HepG2 (cell line): ENCODE results near the gene CALML6. TPM values are rescaled to one million over a fixed set of nuclear protein-coding genes. Genes with fewer than 3 reads are reported as not detected.

Experiments
- ARNT ChIP-seq: fragments of 450-650 bp; IDR thresholded peaks from 2 replicates; pipeline ENCODE4 v1.6.1; 2017
- BRD4 ChIP-seq: sonication (generic); formaldehyde crosslinking; IDR thresholded peaks from 2 replicates; pipeline ENCODE4 v1.4.0; 2020; ENCODE audit warnings: missing genetic modification reagents
- DR1 ChIP-seq: sonication (generic); formaldehyde crosslinking; IDR thresholded peaks from 2 replicates; pipeline ENCODE4 v1.8.0; 2021; ENCODE audit warnings: mild to moderate bottlenecking, missing genetic modification reagents, inconsistent platforms
- ESRRA ChIP-seq: sonication (generic); formaldehyde crosslinking; IDR thresholded peaks from 2 replicates; pipeline ENCODE4 v1.5.1; 2020; ENCODE audit warnings: mild to moderate bottlenecking, low read depth, missing genetic modification reagents
- FIP1L1 ChIP-seq: fragments of 200-400 bp; formaldehyde crosslinking; IDR thresholded peaks from 2 replicates; pipeline ENCODE4 v1.6.1; 2018; ENCODE audit warnings: low read depth, mild to moderate bottlenecking, low read length, moderate library complexity, borderline replicate concordance; ENCODE audit not compliant: insufficient read depth
- GFI1 ChIP-seq: sonication (generic); formaldehyde crosslinking; IDR thresholded peaks from 2 replicates; pipeline ENCODE4 v1.5.0; 2020; ENCODE audit warnings: missing genetic modification reagents, mild to moderate bottlenecking, borderline replicate concordance
- KDM3A ChIP-seq: IDR thresholded peaks from 2 replicates; pipeline ENCODE4 v1.6.1; 2018; ENCODE audit warnings: low read depth, missing compliant biosample characterization
- KLF16 ChIP-seq, 2 experiments: sonication (generic) in 1 of 2; formaldehyde crosslinking in 1 of 2; IDR thresholded peaks; 2 replicates each; pipeline versions ENCODE4 v1.6.1 to v1.8.0; 2016 to 2023; ENCODE audit warnings: missing genetic modification reagents in 2 of 2, missing compliant biosample characterization in 1 of 2
- MTA1 ChIP-seq: sonication (generic); formaldehyde crosslinking; IDR thresholded peaks from 2 replicates; pipeline ENCODE4 v1.4.0; 2020; ENCODE audit warnings: missing genetic modification reagents, mild to moderate bottlenecking, borderline replicate concordance
- PAWR ChIP-seq: sonication (generic); formaldehyde crosslinking; IDR thresholded peaks from 2 replicates; pipeline ENCODE4 v1.4.0; 2020; ENCODE audit warnings: missing genetic modification reagents, mild to moderate bottlenecking, borderline replicate concordance
- PCBP1 ChIP-seq: fragments of 200-400 bp; formaldehyde crosslinking; IDR thresholded peaks from 2 replicates; pipeline ENCODE4 v1.6.1; 2017; ENCODE audit warnings: mild to moderate bottlenecking, low read depth, low read length, borderline replicate concordance
- PHF8 ChIP-seq: sonication (generic); formaldehyde crosslinking; IDR thresholded peaks from 2 replicates; pipeline ENCODE4 v1.5.0; 2020; ENCODE audit warnings: missing genetic modification reagents
- PRPF4 ChIP-seq: fragments of 200-400 bp; formaldehyde crosslinking; IDR thresholded peaks from 2 replicates; pipeline ENCODE4 v1.6.1; 2016; ENCODE audit warnings: low read length, low read depth; ENCODE audit not compliant: poor library complexity, severe bottlenecking
- TEAD2 ChIP-seq: sonication (generic); formaldehyde crosslinking; IDR thresholded peaks from 2 replicates; pipeline ENCODE4 v1.9.0; 2021; ENCODE audit warnings: missing genetic modification reagents
- THAP11 ChIP-seq: IDR thresholded peaks from 2 replicates; pipeline ENCODE4 v1.6.1; 2016; ENCODE audit warnings: missing biosample characterization, missing genetic modification reagents
- YY1 ChIP-seq: IDR thresholded peaks from 2 replicates; pipeline ENCODE4 v1.6.1; 2011; ENCODE audit warnings: low read length, low read depth, moderate library complexity, mild to moderate bottlenecking; ENCODE audit not compliant: insufficient read depth, insufficient replicate concordance
- ZMAT3 ChIP-seq: sonication (generic); formaldehyde crosslinking; conservative IDR thresholded peaks from 2 replicates; pipeline ENCODE4 v1.7.0; 2021; ENCODE audit warnings: missing genetic modification reagents
- polyA plus RNA-seq, 8 experiments: library from polyadenylated mRNA; depleted of rRNA in 3 of 8; stranded (reverse) in 7 of 8; unstranded in 1 of 8; fragments of >200 nt; fragmentation: Illumina TruSeq in 4 of 8; extraction: Trizol in 4 of 8; gene quantifications; 2 replicates each; pipeline versions ENCODE4 v1.2.1 to v1.2.3, GENCODE V29; 2011 to 2016; ENCODE audit warnings: low read depth in 4 of 8, missing spikeins in 1 of 8, mixed read lengths in 1 of 8; ENCODE audit not compliant: insufficient read depth in 1 of 8
- total RNA-seq, 5 experiments: library from RNA; depleted of rRNA; stranded (reverse); fragments of >200 nt; fragmentation: Illumina TruSeq; extraction: Trizol; gene quantifications; 2 replicates each; pipeline ENCODE4 v1.2.3, GENCODE V29; 2016; ENCODE audit warnings: low read depth in 1 of 5
- TF ChIP-seq, protein P1 (sequence below): conservative IDR thresholded peaks from 2 replicates; pipeline ENCODE4 v1.6.1; 2018; ENCODE audit warnings: missing genetic modification reagents
- TF ChIP-seq, protein P2 (sequence below): sonication (generic); formaldehyde crosslinking; IDR thresholded peaks from 2 replicates; pipeline ENCODE4 v1.4.0; 2020; ENCODE audit warnings: missing genetic modification reagents, borderline replicate concordance
- TF ChIP-seq, protein P3 (sequence below): sonication (generic); formaldehyde crosslinking; IDR thresholded peaks from 2 replicates; pipeline ENCODE4 v1.4.0; 2020; ENCODE audit warnings: missing genetic modification reagents
- TF ChIP-seq, protein P4 (sequence below): sonication (generic); formaldehyde crosslinking; IDR thresholded peaks from 2 replicates; pipeline ENCODE4 v1.9.0; 2022; ENCODE audit warnings: low read depth, missing genetic modification reagents

The CALML6 gene
- total and polyA plus RNA-seq, 2 of the 13 experiments (the other 11 are each of a cell fraction or from before 2014, with no cell fraction given) = 0.11 to 0.12 TPM

DNA sequence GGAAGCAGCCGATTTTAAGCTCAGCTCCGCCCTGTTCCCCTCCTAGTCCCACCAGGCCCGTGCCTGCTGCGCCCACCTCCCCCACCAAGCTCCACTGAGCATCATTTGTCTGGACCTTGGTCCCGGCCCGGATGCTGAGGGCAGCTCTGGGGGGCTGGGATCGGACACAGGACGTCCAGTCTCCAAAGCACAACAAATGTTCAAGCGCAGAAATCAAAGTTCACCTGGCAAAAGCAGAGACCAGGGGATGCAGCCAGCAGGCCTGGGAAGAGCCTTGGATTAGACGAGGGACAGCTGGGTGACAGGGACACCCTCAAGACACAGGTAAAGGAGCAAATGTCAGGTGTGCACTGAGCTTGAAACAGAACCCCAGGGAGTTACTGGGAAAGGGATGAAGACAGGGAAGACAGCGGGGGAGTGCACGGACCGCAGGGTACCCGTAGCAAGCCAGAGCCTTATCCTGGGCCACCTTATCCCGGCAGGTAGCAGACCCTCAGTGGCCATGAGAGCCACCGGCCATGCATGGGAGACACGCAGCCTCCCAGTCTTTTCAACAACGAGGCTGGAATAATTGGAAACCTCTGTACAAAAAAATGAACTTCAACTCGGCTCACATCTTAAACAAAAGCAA is 26.3 kb downstream of the CALML6 start (continued):
- TF ChIP-seq KDM3A (CRISPR knock-in tag) (peak; percentile 79), PHF8 (CRISPR knock-in tag) (peak; percentile 48; the same call in 1 of the 2 replicates), DR1 (CRISPR knock-in tag) (peak; percentile 44; the same call in 1 of the 2 replicates), TEAD2 (CRISPR knock-in tag) (no peak), PAWR (CRISPR knock-in tag) (no peak), ESRRA (peak; percentile 76), ARNT (no peak), ZMAT3 (CRISPR knock-in tag) (no peak; the same call in none of the 2 replicates), KLF16 (CRISPR knock-in tag; IDR thresholded peaks at IDR 0.05) (peak in 1 of 2 experiments; percentile 36; a peak in 1 of 4 replicates), BRD4 (CRISPR knock-in tag) (peak; percentile 41; the same call in 1 of the 2 replicates), FIP1L1 (no peak), YY1 (peak; percentile 34), THAP11 (CRISPR knock-in tag) (peak; percentile 45; the same call in 1 of the 2 replicates), PRPF4 (peak; percentile 64), MTA1 (CRISPR knock-in tag) (peak; percentile 87; the same call in 1 of the 2 replicates), GFI1 (CRISPR knock-in tag) (peak; percentile 88), PCBP1 (no peak)
- TF ChIP-seq, protein P1, sequence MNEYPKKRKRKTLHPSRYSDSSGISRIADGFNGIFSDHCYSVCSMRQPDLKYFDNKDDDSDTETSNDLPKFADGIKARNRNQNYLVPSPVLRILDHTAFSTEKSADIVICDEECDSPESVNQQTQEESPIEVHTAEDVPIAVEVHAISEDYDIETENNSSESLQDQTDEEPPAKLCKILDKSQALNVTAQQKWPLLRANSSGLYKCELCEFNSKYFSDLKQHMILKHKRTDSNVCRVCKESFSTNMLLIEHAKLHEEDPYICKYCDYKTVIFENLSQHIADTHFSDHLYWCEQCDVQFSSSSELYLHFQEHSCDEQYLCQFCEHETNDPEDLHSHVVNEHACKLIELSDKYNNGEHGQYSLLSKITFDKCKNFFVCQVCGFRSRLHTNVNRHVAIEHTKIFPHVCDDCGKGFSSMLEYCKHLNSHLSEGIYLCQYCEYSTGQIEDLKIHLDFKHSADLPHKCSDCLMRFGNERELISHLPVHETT (CRISPR knock-in tag) = peak; percentile 62; the same call in 1 of the 2 replicates
- TF ChIP-seq, protein P2, sequence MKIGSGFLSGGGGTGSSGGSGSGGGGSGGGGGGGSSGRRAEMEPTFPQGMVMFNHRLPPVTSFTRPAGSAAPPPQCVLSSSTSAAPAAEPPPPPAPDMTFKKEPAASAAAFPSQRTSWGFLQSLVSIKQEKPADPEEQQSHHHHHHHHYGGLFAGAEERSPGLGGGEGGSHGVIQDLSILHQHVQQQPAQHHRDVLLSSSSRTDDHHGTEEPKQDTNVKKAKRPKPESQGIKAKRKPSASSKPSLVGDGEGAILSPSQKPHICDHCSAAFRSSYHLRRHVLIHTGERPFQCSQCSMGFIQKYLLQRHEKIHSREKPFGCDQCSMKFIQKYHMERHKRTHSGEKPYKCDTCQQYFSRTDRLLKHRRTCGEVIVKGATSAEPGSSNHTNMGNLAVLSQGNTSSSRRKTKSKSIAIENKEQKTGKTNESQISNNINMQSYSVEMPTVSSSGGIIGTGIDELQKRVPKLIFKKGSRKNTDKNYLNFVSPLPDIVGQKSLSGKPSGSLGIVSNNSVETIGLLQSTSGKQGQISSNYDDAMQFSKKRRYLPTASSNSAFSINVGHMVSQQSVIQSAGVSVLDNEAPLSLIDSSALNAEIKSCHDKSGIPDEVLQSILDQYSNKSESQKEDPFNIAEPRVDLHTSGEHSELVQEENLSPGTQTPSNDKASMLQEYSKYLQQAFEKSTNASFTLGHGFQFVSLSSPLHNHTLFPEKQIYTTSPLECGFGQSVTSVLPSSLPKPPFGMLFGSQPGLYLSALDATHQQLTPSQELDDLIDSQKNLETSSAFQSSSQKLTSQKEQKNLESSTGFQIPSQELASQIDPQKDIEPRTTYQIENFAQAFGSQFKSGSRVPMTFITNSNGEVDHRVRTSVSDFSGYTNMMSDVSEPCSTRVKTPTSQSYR = peak; percentile 99
- TF ChIP-seq, protein P3, sequence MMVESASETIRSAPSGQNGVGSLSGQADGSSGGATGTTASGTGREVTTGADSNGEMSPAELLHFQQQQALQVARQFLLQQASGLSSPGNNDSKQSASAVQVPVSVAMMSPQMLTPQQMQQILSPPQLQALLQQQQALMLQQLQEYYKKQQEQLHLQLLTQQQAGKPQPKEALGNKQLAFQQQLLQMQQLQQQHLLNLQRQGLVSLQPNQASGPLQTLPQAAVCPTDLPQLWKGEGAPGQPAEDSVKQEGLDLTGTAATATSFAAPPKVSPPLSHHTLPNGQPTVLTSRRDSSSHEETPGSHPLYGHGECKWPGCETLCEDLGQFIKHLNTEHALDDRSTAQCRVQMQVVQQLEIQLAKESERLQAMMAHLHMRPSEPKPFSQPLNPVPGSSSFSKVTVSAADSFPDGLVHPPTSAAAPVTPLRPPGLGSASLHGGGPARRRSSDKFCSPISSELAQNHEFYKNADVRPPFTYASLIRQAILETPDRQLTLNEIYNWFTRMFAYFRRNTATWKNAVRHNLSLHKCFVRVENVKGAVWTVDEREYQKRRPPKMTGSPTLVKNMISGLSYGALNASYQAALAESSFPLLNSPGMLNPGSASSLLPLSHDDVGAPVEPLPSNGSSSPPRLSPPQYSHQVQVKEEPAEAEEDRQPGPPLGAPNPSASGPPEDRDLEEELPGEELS = peak; percentile 91
- TF ChIP-seq, protein P4, sequence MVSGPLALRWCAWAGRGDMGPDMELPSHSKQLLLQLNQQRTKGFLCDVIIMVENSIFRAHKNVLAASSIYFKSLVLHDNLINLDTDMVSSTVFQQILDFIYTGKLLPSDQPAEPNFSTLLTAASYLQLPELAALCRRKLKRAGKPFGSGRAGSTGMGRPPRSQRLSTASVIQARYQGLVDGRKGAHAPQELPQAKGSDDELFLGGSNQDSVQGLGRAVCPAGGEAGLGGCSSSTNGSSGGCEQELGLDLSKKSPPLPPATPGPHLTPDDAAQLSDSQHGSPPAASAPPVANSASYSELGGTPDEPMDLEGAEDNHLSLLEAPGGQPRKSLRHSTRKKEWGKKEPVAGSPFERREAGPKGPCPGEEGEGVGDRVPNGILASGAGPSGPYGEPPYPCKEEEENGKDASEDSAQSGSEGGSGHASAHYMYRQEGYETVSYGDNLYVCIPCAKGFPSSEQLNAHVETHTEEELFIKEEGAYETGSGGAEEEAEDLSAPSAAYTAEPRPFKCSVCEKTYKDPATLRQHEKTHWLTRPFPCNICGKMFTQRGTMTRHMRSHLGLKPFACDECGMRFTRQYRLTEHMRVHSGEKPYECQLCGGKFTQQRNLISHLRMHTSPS (CRISPR knock-in tag) = peak; percentile 82; the same call in 1 of the 2 replicates
